ENCODE measurements around the gene ZDHHC11B. TPM values are rescaled to one million over a fixed set of nuclear protein-coding genes. Genes with fewer than 3 reads are reported as not detected.
"Not testable (repeated sequence)": the region's sequence is repeated elsewhere in the genome, so short reads cannot be mapped to it uniquely, and the experiment has no call there.

Gene ZDHHC11B
- total RNA-seq, 5 donors from 2014 or later (not counting 1 experiment from before 2014, with no cell fraction given): 2.1 to 20.6 (median 3.6) TPM

- Mint-ChIP-seq H3K4me1 (no peaks in the 10 kb centered on the region), H3K9me3 (no peaks in the 10 kb centered on the region), H3K36me3 (peaks cover 5% of the 10 kb centered on the region), H3K27me3 (no peaks in the 10 kb centered on the region), H3K27ac (no peak overlapping the region), H3K4me3 (no peak overlapping the region)
- no peak overlapping the region for H3K27ac ChIP-seq (ENCODE audit: low read length)
- ChIA-PET CTCF (no interaction called here), POLR2A (no interaction called here)
- no peaks in the 10 kb centered on the region for H3K27me3 ChIP-seq (replicated peaks in 1 of 2; ENCODE audit: control insufficient read depth in 2 of 2, extremely low read depth in 1 of 2, insufficient read depth in 2 of 2, low read length in 1 of 2)
- H3K9me3 ChIP-seq: no peaks in the 10 kb centered on the region
- WGBS (ENCODE audit: insufficient coverage): 87% methylated on average over 18 of the region's 18 CpGs
- H3K4me3 ChIP-seq (ENCODE audit: control insufficient read depth in 1 of 2, extremely low read depth in 1 of 2, low read length in 1 of 2): no peak overlapping the region
- peaks cover 0 to 2% of the 10 kb centered on the region in 2 experiments for H3K4me1 ChIP-seq (ENCODE audit: control insufficient read depth in 1 of 2, extremely low read depth in 1 of 2, insufficient read depth in 2 of 2, low read length in 2 of 2)
- H3K36me3 ChIP-seq (ENCODE audit: control insufficient read depth in 2 of 2, extremely low read depth in 1 of 2, insufficient read depth in 1 of 2, low read length in 1 of 2): no peaks in the 10 kb centered on the region
- no peak for ATAC-seq (replicated peaks in 1 of 4)
- DNase-seq: peak in 2 of 35 experiments; percentile 13 to 24
Measured at GRCh38 chr5:765948-766631, 18.4 kb downstream of the ZDHHC11B start.

- CTCF ChIA-PET: no interaction called here
- peaks cover 4% of the 10 kb centered on the region in 3 donors for H3K4me1 Mint-ChIP-seq
- ATAC-seq (replicated peaks in 1 of 4) (no peak), DNase-seq (peak in 3 of 35 experiments; percentile 3 to 24 (median 13))
- no peaks in the 10 kb centered on the region for H3K36me3 ChIP-seq (ENCODE audit: control insufficient read depth in 2 of 2, extremely low read depth in 1 of 2, insufficient read depth in 1 of 2, low read length in 1 of 2)
- no peak overlapping the region for H3K4me3 ChIP-seq (ENCODE audit: control insufficient read depth in 1 of 2, extremely low read depth in 1 of 2, low read length in 1 of 2)
- H3K27me3 ChIP-seq (replicated peaks in 1 of 2; ENCODE audit: control insufficient read depth in 2 of 2, extremely low read depth in 1 of 2, insufficient read depth in 2 of 2, low read length in 1 of 2): no peaks in the 10 kb centered on the region
- H3K36me3 Mint-ChIP-seq: peaks cover 5% of the 10 kb centered on the region
- POLR2A ChIA-PET: no interaction called here
- no peaks in the 10 kb centered on the region for H3K27me3 Mint-ChIP-seq
- no peaks in the 10 kb centered on the region for H3K9me3 Mint-ChIP-seq
- H3K4me3 Mint-ChIP-seq: no peak overlapping the region
- H3K4me1 ChIP-seq (ENCODE audit: control insufficient read depth in 1 of 2, extremely low read depth in 1 of 2, insufficient read depth in 2 of 2, low read length in 2 of 2): peaks cover 0 to 9% of the 10 kb centered on the region in 2 experiments
- WGBS (ENCODE audit: insufficient coverage): 96% methylated on average over 24 of the region's 31 CpGs
- no peak overlapping the region for H3K27ac ChIP-seq (ENCODE audit: low read length)
- H3K27ac Mint-ChIP-seq: peak overlapping the region in 1 of 2 donors; percentile 58
- no peaks in the 10 kb centered on the region for H3K9me3 ChIP-seq
Measured at GRCh38 chr5:763998-764781, 20.3 kb downstream of the ZDHHC11B start.

GRCh38 chr5:763397-763796, 21.1 kb downstream of the ZDHHC11B start:
- Histone ChIP-seq H3K4me1 (ENCODE audit: control insufficient read depth in 1 of 2, extremely low read depth in 1 of 2, insufficient read depth in 2 of 2, low read length in 2 of 2) (peaks cover 4 to 17% of the 10 kb centered on the region in 2 experiments), H3K27ac (ENCODE audit: low read length) (no peak overlapping the region), H3K9me3 (no peaks in the 10 kb centered on the region), H3K36me3 (ENCODE audit: control insufficient read depth in 2 of 2, extremely low read depth in 1 of 2, insufficient read depth in 1 of 2, low read length in 1 of 2) (no peaks in the 10 kb centered on the region), H3K4me3 (ENCODE audit: control insufficient read depth in 1 of 2, extremely low read depth in 1 of 2, low read length in 1 of 2) (no peak overlapping the region), H3K27me3 (replicated peaks in 1 of 2; ENCODE audit: control insufficient read depth in 2 of 2, extremely low read depth in 1 of 2, insufficient read depth in 2 of 2, low read length in 1 of 2) (peaks cover 0 to 3% of the 10 kb centered on the region in 2 experiments)
- CTCF ChIA-PET: no interaction called here
- 82% methylated on average over 5 of the region's 5 CpGs for WGBS (ENCODE audit: insufficient coverage)
- ATAC-seq (replicated peaks in 1 of 4): no peak
- Mint-ChIP-seq H3K27me3 (peaks cover 0 to 2% of the 10 kb centered on the region in 2 donors), H3K9me3 (no peaks in the 10 kb centered on the region), H3K4me1 (peaks cover 11 to 12% (median 11%) of the 10 kb centered on the region in 3 donors), H3K27ac (no peak overlapping the region), H3K36me3 (peaks cover 5% of the 10 kb centered on the region), H3K4me3 (no peak overlapping the region)
- POLR2A ChIA-PET: no interaction called here
- DNase-seq: peak in 1 of 35 experiments; percentile 7

GRCh38 chr5:762996-763395, 21.5 kb downstream of the ZDHHC11B start:
- WGBS (ENCODE audit: insufficient coverage): 94% methylated on average over 4 of the region's 8 CpGs
- H3K27me3 Mint-ChIP-seq; H3K9me3 Mint-ChIP-seq; H3K4me3 ChIP-seq (ENCODE audit: control insufficient read depth in 1 of 2, extremely low read depth in 1 of 2, low read length in 1 of 2); H3K27ac Mint-ChIP-seq; H3K27ac ChIP-seq (ENCODE audit: low read length); H3K4me3 Mint-ChIP-seq; H3K36me3 ChIP-seq (ENCODE audit: control insufficient read depth in 2 of 2, extremely low read depth in 1 of 2, insufficient read depth in 1 of 2, low read length in 1 of 2); ATAC-seq (replicated peaks in 1 of 4); H3K27me3 ChIP-seq (replicated peaks in 1 of 2; ENCODE audit: control insufficient read depth in 2 of 2, extremely low read depth in 1 of 2, insufficient read depth in 2 of 2, low read length in 1 of 2); CTCF ChIA-PET; H3K9me3 ChIP-seq; POLR2A ChIA-PET; H3K36me3 Mint-ChIP-seq: not testable (repeated sequence)
- peak in 1 of 35 experiments; percentile 15 for DNase-seq
- peaks cover 12 to 16% (median 15%) of the 10 kb centered on the region in 3 donors for H3K4me1 Mint-ChIP-seq
- H3K4me1 ChIP-seq (ENCODE audit: control insufficient read depth in 1 of 2, extremely low read depth in 1 of 2, insufficient read depth in 2 of 2, low read length in 2 of 2): peaks cover 5 to 21% of the 10 kb centered on the region in 2 experiments

GRCh38 chr5:761854-762710, 22.4 kb downstream of the ZDHHC11B start:
- POLR2A ChIA-PET: no interaction called here
- CTCF ChIA-PET: interaction anchor here in 1 of 2 donors (0.6 kb wide), 1 partner anchor 148 kb away, joined by 4 read pairs; no protein-coding TSS in a partner anchor
- 85% methylated on average over 7 of the region's 8 CpGs for WGBS (ENCODE audit: insufficient coverage)

More at GRCh38 chr5:761854-762710, 22.4 kb downstream of the ZDHHC11B start:
- Mint-ChIP-seq H3K27me3 (peaks cover 0 to 6% of the 10 kb centered on the region in 2 donors), H3K9me3 (no peaks in the 10 kb centered on the region), H3K27ac (peak overlapping the region in 1 of 2 donors; percentile 11), H3K4me3 (no peak overlapping the region), H3K36me3 (peaks cover 5% of the 10 kb centered on the region), H3K4me1 (peaks cover 19 to 25% (median 20%) of the 10 kb centered on the region in 3 donors)
- DNase-seq (peak in 3 of 35 experiments; percentile 0 to 20 (median 14)), ATAC-seq (replicated peaks in 1 of 4) (no peak)
- Histone ChIP-seq H3K4me1 (ENCODE audit: control insufficient read depth in 1 of 2, extremely low read depth in 1 of 2, insufficient read depth in 2 of 2, low read length in 2 of 2) (peaks cover 9 to 30% of the 10 kb centered on the region in 2 experiments), H3K36me3 (ENCODE audit: control insufficient read depth in 2 of 2, extremely low read depth in 1 of 2, insufficient read depth in 1 of 2, low read length in 1 of 2) (no peaks in the 10 kb centered on the region), H3K27ac (ENCODE audit: low read length) (no peak overlapping the region), H3K9me3 (no peaks in the 10 kb centered on the region), H3K27me3 (replicated peaks in 1 of 2; ENCODE audit: control insufficient read depth in 2 of 2, extremely low read depth in 1 of 2, insufficient read depth in 2 of 2, low read length in 1 of 2) (peaks cover 0 to 3% of the 10 kb centered on the region in 2 experiments), H3K4me3 (ENCODE audit: control insufficient read depth in 1 of 2, extremely low read depth in 1 of 2, low read length in 1 of 2) (no peak overlapping the region)
